ENCODE results near the gene FBXO28. TPM values are rescaled to one million over a fixed set of nuclear protein-coding genes. Genes with fewer than 3 reads are reported as not detected.

The FBXO28 gene
- total RNA-seq, 1 experiment from 2014 or later, result 82.6 TPM

DNA sequence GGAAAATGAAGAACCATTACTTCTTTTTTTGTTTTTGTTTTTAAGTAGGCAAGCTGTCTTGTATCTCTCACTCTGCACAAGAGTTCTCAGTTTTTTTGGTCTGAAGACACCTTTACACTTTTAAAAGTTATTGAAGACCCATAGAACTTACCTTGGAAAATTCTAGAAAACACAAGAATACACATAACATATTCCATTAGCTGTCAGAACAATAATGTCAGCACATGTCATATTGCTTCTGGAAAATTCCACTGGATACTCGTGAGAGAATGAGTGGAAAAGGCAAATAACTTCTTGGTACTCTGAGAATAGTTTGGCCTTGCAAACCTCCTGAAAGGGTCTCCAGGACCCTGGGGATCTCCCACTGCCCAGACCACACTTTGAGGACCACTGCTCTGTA is 4.8 kb downstream of the FBXO28 start:
- DNase-seq (no peak), ATAC-seq (no peak)
- Histone ChIP-seq H2AFZ (ENCODE audit: low read length) (no peak overlapping the region), H3F3A (ENCODE audit: low read length, unreplicated experiment) (no peaks in the 10 kb centered on the region), H3K79me2 (ENCODE audit: low read length) (peaks cover 98% of the 10 kb centered on the region), H3K27me3 (ENCODE audit: low read length) (no peaks in the 10 kb centered on the region), H3K27ac (ENCODE audit: low read length) (no peak overlapping the region), H3K36me3 (ENCODE audit: low read depth, low read length) (peaks cover 14% of the 10 kb centered on the region; the same call in 1 of the 2 replicates), H3K9ac (ENCODE audit: low read length) (no peak overlapping the region), H3K4me3 (ENCODE audit: low read length) (no peak overlapping the region), H3K9me2 (replicated peaks; ENCODE audit: low read length) (no peaks in the 10 kb centered on the region), H3K4me1 (ENCODE audit: insufficient read depth, low read length) (peaks cover 14% of the 10 kb centered on the region), H3K9me3 (ENCODE audit: low read length) (no peaks in the 10 kb centered on the region), H4K20me1 (ENCODE audit: low read length) (peaks cover 19% of the 10 kb centered on the region), H3K4me2 (ENCODE audit: low read length) (no peak overlapping the region)
- TF ChIP-seq EZH2phosphoT487 (IDR thresholded peaks at IDR 0.05; ENCODE audit: borderline replicate concordance, low read length) (no peak), EZH2 (IDR thresholded peaks at IDR 0.05; ENCODE audit: low read length, unreplicated experiment) (no peak)
- TF ChIP-seq, protein P1, sequence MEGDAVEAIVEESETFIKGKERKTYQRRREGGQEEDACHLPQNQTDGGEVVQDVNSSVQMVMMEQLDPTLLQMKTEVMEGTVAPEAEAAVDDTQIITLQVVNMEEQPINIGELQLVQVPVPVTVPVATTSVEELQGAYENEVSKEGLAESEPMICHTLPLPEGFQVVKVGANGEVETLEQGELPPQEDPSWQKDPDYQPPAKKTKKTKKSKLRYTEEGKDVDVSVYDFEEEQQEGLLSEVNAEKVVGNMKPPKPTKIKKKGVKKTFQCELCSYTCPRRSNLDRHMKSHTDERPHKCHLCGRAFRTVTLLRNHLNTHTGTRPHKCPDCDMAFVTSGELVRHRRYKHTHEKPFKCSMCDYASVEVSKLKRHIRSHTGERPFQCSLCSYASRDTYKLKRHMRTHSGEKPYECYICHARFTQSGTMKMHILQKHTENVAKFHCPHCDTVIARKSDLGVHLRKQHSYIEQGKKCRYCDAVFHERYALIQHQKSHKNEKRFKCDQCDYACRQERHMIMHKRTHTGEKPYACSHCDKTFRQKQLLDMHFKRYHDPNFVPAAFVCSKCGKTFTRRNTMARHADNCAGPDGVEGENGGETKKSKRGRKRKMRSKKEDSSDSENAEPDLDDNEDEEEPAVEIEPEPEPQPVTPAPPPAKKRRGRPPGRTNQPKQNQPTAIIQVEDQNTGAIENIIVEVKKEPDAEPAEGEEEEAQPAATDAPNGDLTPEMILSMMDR (conservative IDR thresholded peaks at IDR 0.05; ENCODE audit: low read depth, low read length), result no peak
- intact Hi-C loops (cut with micrococcal nuclease), result loop anchor here (5.0 to 10.0 kb wide), 3 partner anchors 64 to 414 kb away; partner anchors contain the start of gene DEGS1
- no TSS peak for BruUV-seq (replicated peaks)
- ChIA-PET CTCF (no interaction called here), POLR2A (ENCODE audit: unreplicated experiment) (interaction anchor here (0.6 kb wide), 1 partner anchor 125 kb away, joined by 3 read pairs; no protein-coding TSS in a partner anchor)

DNA sequence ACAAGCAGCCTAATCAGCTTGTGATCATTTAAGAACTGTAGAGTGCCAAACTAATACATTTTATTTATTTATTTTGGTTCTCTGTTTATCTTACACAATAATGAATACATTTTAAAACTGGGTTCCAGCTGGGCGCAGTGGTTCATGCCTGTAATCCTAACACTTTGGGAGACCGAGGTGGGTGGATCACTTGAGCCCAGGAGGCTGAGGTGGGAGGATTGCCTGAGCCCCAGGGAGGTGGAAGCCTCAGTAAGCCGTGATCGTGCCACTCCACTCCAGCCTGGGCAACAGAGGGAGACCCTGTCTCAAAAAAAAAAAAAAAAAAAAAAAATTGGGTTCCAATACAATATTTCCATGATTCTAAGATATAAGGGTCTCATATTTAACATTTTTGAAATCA is 9.2 kb downstream of the FBXO28 start:
- Histone ChIP-seq H3F3A (ENCODE audit: low read length, unreplicated experiment) (no peaks in the 10 kb centered on the region), H3K9me3 (ENCODE audit: low read length) (no peaks in the 10 kb centered on the region), H3K4me1 (ENCODE audit: insufficient read depth, low read length) (peaks cover 9% of the 10 kb centered on the region; the same call in 1 of the 2 replicates), H3K79me2 (ENCODE audit: low read length) (peaks cover 97% of the 10 kb centered on the region), H4K20me1 (ENCODE audit: low read length) (peaks cover 15% of the 10 kb centered on the region), H2AFZ (ENCODE audit: low read length) (no peak overlapping the region), H3K9me2 (replicated peaks; ENCODE audit: low read length) (no peaks in the 10 kb centered on the region), H3K27ac (ENCODE audit: low read length) (no peak overlapping the region), H3K36me3 (ENCODE audit: low read depth, low read length) (peaks cover 12% of the 10 kb centered on the region; the same call in 1 of the 2 replicates), H3K4me2 (ENCODE audit: low read length) (no peak overlapping the region), H3K4me3 (ENCODE audit: low read length) (no peak overlapping the region), H3K27me3 (ENCODE audit: low read length) (no peaks in the 10 kb centered on the region), H3K9ac (ENCODE audit: low read length) (no peak overlapping the region)
- BruUV-seq (replicated peaks), result no TSS peak
- intact Hi-C loops (cut with micrococcal nuclease), result no loop called here
- DNase-seq (no peak), ATAC-seq (no peak)
- ChIA-PET POLR2A (ENCODE audit: unreplicated experiment) (no interaction called here), CTCF (no interaction called here)
- no peak for TF ChIP-seq EZH2phosphoT487 (IDR thresholded peaks at IDR 0.05; ENCODE audit: borderline replicate concordance, low read length)
- TF ChIP-seq, protein P1 (conservative IDR thresholded peaks at IDR 0.05; ENCODE audit: low read depth, low read length), result no peak
- TF ChIP-seq EZH2 (IDR thresholded peaks at IDR 0.05; ENCODE audit: low read length, unreplicated experiment), result no peak

DNA sequence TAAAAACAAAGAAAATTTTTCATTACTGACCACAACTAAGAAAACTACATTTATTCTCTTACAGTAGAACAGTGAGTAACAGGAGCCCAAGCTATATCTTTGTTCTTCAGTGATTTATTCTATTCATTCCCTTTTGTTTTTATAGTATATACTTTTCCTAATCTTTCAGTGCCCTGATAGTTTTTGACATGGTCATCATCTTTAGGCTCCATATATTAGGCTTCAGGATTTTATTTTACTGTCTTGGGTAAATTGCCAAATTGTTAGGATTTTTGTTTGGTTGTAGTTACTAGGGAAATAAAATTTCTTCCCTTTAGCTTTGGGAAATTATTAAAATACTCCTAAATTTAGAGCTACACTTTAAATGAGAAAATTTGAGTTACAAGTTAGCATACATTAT is 10.3 kb downstream of the FBXO28 start:
- Histone ChIP-seq H3K27me3 (ENCODE audit: low read length) (no peaks in the 10 kb centered on the region), H3K9me3 (ENCODE audit: low read length) (no peaks in the 10 kb centered on the region), H3K9me2 (replicated peaks; ENCODE audit: low read length) (no peaks in the 10 kb centered on the region), H3K9ac (ENCODE audit: low read length) (no peak overlapping the region), H2AFZ (ENCODE audit: low read length) (no peak overlapping the region), H3K4me2 (ENCODE audit: low read length) (no peak overlapping the region), H3F3A (ENCODE audit: low read length, unreplicated experiment) (no peaks in the 10 kb centered on the region), H3K79me2 (ENCODE audit: low read length) (peaks cover 99% of the 10 kb centered on the region), H3K4me3 (ENCODE audit: low read length) (no peak overlapping the region), H3K4me1 (ENCODE audit: insufficient read depth, low read length) (peaks cover 14% of the 10 kb centered on the region; the same call in 1 of the 2 replicates), H3K36me3 (ENCODE audit: low read depth, low read length) (peaks cover 6% of the 10 kb centered on the region; the same call in 1 of the 2 replicates), H3K27ac (ENCODE audit: low read length) (no peak overlapping the region), H4K20me1 (ENCODE audit: low read length) (peaks cover 11% of the 10 kb centered on the region)
- DNase-seq (no peak), ATAC-seq (no peak)
- intact Hi-C loops (cut with micrococcal nuclease), result no loop called here
- POLR2A ChIA-PET (ENCODE audit: unreplicated experiment), result no interaction called here
- BruUV-seq (replicated peaks), result no TSS peak
- CTCF ChIA-PET, result no interaction called here
- TF ChIP-seq EZH2 (IDR thresholded peaks at IDR 0.05; ENCODE audit: low read length, unreplicated experiment), result no peak
- TF ChIP-seq, protein P1 (conservative IDR thresholded peaks at IDR 0.05; ENCODE audit: low read depth, low read length), result no peak
- TF ChIP-seq EZH2phosphoT487 (IDR thresholded peaks at IDR 0.05; ENCODE audit: borderline replicate concordance, low read length), result no peak
